NT2/D1 (cell line): Measurements from ENCODE around the gene KRTAP9-4.

Source experiments
- SUZ12 ChIP-seq: IDR thresholded peaks from 2 replicates; pipeline ENCODE4 v1.6.1; 2011; ENCODE audit not compliant: insufficient read length, insufficient read depth; ENCODE audit errors: extremely low read depth
- YY1 ChIP-seq: IDR thresholded peaks from 2 replicates; pipeline ENCODE4 v1.6.1; 2011; ENCODE audit not compliant: insufficient read length, insufficient read depth
- ZNF274 ChIP-seq: IDR thresholded peaks from 2 replicates; pipeline ENCODE4 v1.6.1; 2011; ENCODE audit warnings: mild to moderate bottlenecking, low read depth, low read length

GRCh38 chr17:41211845-41212466, 37.5 kb upstream of the KRTAP9-4 start:
- TF ChIP-seq YY1 (no peak), ZNF274 (no peak), SUZ12 (no peak)
